Middle frontal gyrus (tissue), 1 donor: ENCODE results near the gene MAD1L1.
"Not testable (repeated sequence)": the region's sequence is repeated elsewhere in the genome, so short reads cannot be mapped to it uniquely, and the experiment has no call there.

Experiments
- DNase-seq: peaks from one replicate; pipeline ENCODE4 v3.0.0-alpha.2; 2015; ENCODE audit warnings: low spot score; ENCODE audit errors: extremely low spot score

The MAD1L1 gene

GRCh38 chr7:1844336-1844950, 388.3 kb downstream of the MAD1L1 start:
- no peak for DNase-seq

- no peak for DNase-seq
These were observed 388.8 kb downstream of the MAD1L1 start for GRCh38 chr7:1843921-1844335.

GRCh38 chr7:1843271-1843861, 389.4 kb downstream of the MAD1L1 start:
- DNase-seq, result no peak

- DNase-seq, result no peak
These were observed 390.2 kb downstream of the MAD1L1 start for GRCh38 chr7:1842321-1843221.

GRCh38 chr7:1841286-1842021, 391.3 kb downstream of the MAD1L1 start:
- not testable (repeated sequence) for DNase-seq

- not testable (repeated sequence) for DNase-seq
These were observed 392.0 kb downstream of the MAD1L1 start for GRCh38 chr7:1840744-1841143.

- no peak for DNase-seq
These were observed 393.0 kb downstream of the MAD1L1 start for GRCh38 chr7:1839701-1840100.

- not testable (repeated sequence) for DNase-seq
These were observed 393.7 kb downstream of the MAD1L1 start for GRCh38 chr7:1838911-1839531.

- not testable (repeated sequence) for DNase-seq
These were observed 394.2 kb downstream of the MAD1L1 start for GRCh38 chr7:1838544-1838872.

- not testable (repeated sequence) for DNase-seq
These were observed 394.8 kb downstream of the MAD1L1 start for GRCh38 chr7:1837696-1838543.

- DNase-seq, result not testable (repeated sequence)
These were observed 400.7 kb downstream of the MAD1L1 start for GRCh38 chr7:1831933-1832535.

GRCh38 chr7:1831471-1831870, 401.3 kb downstream of the MAD1L1 start:
- not testable (repeated sequence) for DNase-seq

- not testable (repeated sequence) for DNase-seq
These were observed 403.1 kb downstream of the MAD1L1 start for GRCh38 chr7:1829668-1830067.

GRCh38 chr7:1829111-1829510, 403.6 kb downstream of the MAD1L1 start:
- no peak for DNase-seq

- not testable (repeated sequence) for DNase-seq
These were observed 404.6 kb downstream of the MAD1L1 start for GRCh38 chr7:1828170-1828569.

- DNase-seq, result not testable (repeated sequence)
These were observed 405.2 kb downstream of the MAD1L1 start for GRCh38 chr7:1827521-1827981.

GRCh38 chr7:1826931-1827330, 405.8 kb downstream of the MAD1L1 start:
- not testable (repeated sequence) for DNase-seq

GRCh38 chr7:1825897-1826741, 406.6 kb downstream of the MAD1L1 start:
- no peak for DNase-seq

- not testable (repeated sequence) for DNase-seq
These were observed 407.2 kb downstream of the MAD1L1 start for GRCh38 chr7:1825647-1825896.
